Measurements from ENCODE around the gene ZSCAN31. TPM values are rescaled to one million over a fixed set of nuclear protein-coding genes. Genes with fewer than 3 reads are reported as not detected.
A peak's percentile ranks its signal among the peaks of the same experiment; 100 is the strongest.

Gene ZSCAN31
- total and polyA plus RNA-seq, 9 of the 15 experiments (the other 6 are each of a cell fraction or from before 2014, with no cell fraction given) = 3.9 to 12.1 (median 7.0) TPM

DNA sequence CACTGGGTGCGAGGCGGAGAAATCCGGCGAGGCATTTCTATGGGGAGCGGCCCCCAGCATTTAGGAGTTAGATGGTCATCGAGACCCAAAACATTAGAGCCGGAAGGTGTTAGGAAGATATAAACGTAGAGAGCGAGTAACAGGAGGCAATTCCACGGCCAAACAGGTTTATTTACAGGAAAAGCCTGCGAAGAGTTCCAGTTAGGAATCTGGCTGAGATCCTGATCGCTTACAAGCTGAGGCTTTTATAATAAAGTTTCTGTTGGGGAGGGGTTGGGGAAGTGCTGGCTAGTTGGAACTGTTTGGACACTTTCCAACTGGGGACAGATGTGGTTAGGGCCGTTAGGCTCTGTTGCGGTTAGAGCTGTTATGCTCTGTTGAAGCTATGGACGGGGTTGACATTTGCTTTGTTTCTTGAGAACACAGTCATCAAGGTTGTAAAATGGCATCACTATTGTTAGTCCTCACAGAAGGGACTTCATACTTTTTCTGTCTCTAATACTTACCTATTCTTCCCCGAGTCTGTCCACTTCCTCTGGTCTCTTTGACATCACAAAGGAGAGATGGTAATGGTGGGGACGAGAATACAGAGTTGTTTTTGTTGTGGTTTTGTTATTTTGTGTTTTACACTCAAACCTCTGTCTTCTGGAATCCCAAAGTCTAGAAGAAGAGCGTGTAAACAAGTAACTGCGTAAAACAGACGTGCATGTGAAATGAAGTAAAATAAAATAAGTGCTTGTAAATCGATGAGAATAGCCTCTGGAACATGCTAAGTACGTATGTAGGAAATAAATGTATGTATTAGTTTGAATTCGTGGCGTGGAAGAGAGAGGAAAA lies 554 bp upstream of the ZSCAN31 start (continued):
- no peak; the same call in 1 of the 2 replicates for TF ChIP-seq FOXK1 (CRISPR knock-in tag; IDR thresholded peaks at IDR 0.05; ENCODE audit: borderline replicate concordance)
- TF ChIP-seq CUX1 (CRISPR knock-in tag; IDR thresholded peaks at IDR 0.05) = peak; percentile 96
- TF ChIP-seq, protein P1, sequence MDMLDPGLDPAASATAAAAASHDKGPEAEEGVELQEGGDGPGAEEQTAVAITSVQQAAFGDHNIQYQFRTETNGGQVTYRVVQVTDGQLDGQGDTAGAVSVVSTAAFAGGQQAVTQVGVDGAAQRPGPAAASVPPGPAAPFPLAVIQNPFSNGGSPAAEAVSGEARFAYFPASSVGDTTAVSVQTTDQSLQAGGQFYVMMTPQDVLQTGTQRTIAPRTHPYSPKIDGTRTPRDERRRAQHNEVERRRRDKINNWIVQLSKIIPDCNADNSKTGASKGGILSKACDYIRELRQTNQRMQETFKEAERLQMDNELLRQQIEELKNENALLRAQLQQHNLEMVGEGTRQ (CRISPR knock-in tag; IDR thresholded peaks at IDR 0.05) = no peak

All from K562 (cell line).